Stimulated activated memory B cell treated with anti-CD40 and anti-IgM and Interleukin-4, amounts not matched to agents 10 μg/mL and 1 μg/mL and 100 μg/mL, for 72 hours (primary cell): ENCODE measurements around the gene WFIKKN1.

Source experiments
- ATAC-seq: fragments of 150-1000 bp; cut with Tn5 transposase; 2 replicates; pipeline ENCODE4 v1.10.0; 2021
- H3K27ac Mint-ChIP-seq: one replicate; pipeline ENCODE4 v1.8.0; 2022; ENCODE audit warnings: mild to moderate bottlenecking, mixed read lengths
- H3K27me3 Mint-ChIP-seq: one replicate; pipeline ENCODE4 v1.8.0; 2022; ENCODE audit warnings: mixed read lengths
- H3K36me3 Mint-ChIP-seq: one replicate; pipeline ENCODE4 v1.8.0; 2022; ENCODE audit warnings: mixed read lengths
- H3K4me1 Mint-ChIP-seq: one replicate; pipeline ENCODE4 v1.8.0; 2022; ENCODE audit warnings: mixed read lengths
- H3K4me3 Mint-ChIP-seq: one replicate; pipeline ENCODE4 v1.8.0; 2022; ENCODE audit warnings: mild to moderate bottlenecking, moderate library complexity, mixed read lengths
- H3K9me3 Mint-ChIP-seq: one replicate; pipeline ENCODE4 v1.8.0; 2022; ENCODE audit warnings: mixed read lengths

WFIKKN1 gene

DNA sequence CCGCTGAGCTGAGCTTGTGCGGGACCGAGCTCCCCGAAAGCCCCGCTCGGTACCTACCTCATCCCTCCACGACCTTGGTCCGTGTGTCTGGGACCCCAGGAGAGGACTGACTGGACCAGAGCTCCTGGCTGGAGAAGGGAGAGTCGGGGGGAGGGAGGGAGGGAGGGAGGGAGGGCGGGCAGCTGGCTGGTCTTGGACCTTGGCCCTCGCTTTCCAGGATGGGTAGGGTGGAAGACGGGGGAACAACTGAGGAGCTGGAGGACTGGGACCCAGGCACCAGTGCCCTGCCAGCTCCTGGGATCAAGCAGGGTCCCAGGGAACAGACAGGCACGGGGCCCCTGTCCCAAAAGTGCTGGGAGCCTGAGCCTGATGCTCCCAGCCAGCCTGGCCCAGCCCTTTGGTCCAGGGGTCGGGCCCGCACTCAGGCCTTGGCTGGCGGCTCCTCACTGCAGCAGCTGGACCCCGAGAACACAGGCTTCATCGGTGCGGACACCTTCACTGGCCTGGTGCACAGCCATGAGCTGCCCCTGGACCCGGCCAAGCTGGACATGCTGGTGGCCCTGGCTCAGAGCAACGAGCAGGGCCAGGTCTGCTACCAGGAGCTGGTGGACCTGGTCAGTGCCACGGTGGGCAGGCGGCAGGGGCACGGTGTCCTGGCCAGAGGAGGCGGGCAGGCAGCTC is 45.2 kb downstream of the WFIKKN1 start:
- no peak for ATAC-seq
- peaks cover 13% of the 10 kb centered on the region for H3K27me3 Mint-ChIP-seq
- no peak overlapping the region for H3K4me3 Mint-ChIP-seq
- H3K36me3 Mint-ChIP-seq = peaks cover 26% of the 10 kb centered on the region
- peaks cover 29% of the 10 kb centered on the region for H3K4me1 Mint-ChIP-seq
- no peak overlapping the region for H3K27ac Mint-ChIP-seq
- H3K9me3 Mint-ChIP-seq = no peaks in the 10 kb centered on the region

DNA sequence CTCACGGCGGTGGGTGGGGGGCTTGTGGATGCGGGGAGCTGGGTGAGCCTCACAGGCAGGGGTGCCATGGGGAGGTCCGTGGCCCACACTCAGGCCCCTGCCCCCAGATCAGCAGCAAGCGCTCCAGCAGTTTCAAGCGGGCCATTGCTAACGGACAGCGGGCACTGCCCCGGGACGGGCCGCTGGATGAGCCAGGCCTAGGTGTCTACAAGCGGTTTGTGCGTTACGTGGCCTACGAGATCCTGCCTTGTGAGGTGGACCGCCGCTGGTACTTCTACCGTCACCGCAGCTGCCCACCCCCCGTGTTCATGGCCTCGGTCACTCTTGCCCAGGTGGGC is 45.7 kb downstream of the WFIKKN1 start:
- H3K4me3 Mint-ChIP-seq = no peak overlapping the region

DNA sequence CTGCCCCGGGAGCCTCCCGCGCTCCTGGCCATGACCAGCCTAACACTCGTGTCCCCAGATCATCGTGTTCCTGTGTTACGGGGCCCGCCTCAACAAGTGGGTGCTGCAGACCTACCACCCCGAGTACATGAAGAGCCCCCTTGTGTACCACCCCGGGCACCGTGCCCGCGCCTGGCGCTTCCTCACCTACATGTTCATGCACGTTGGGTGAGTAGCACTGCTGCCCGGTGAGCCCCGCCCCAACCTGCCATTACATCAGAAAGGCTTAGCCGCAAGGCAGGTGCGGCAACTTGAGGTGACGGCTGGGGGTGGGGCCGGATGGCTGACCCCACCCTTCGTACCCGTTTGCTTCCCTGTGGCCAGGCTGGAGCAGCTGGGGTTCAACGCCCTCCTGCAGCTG is 46.1 kb downstream of the WFIKKN1 start:
- no peaks in the 10 kb centered on the region for H3K9me3 Mint-ChIP-seq
- no peak overlapping the region for H3K27ac Mint-ChIP-seq
- peaks cover 38% of the 10 kb centered on the region for H3K4me1 Mint-ChIP-seq
- peaks cover 22% of the 10 kb centered on the region for H3K36me3 Mint-ChIP-seq
- ATAC-seq = no peak
- H3K4me3 Mint-ChIP-seq = no peak overlapping the region
- peaks cover 13% of the 10 kb centered on the region for H3K27me3 Mint-ChIP-seq

More for the DNA sequence above, 45.7 kb downstream of the WFIKKN1 start:
- peaks cover 13% of the 10 kb centered on the region for H3K27me3 Mint-ChIP-seq
- no peak overlapping the region for H3K27ac Mint-ChIP-seq
- ATAC-seq = no peak
- H3K4me1 Mint-ChIP-seq = peaks cover 34% of the 10 kb centered on the region
- no peaks in the 10 kb centered on the region for H3K9me3 Mint-ChIP-seq
- peaks cover 22% of the 10 kb centered on the region for H3K36me3 Mint-ChIP-seq

DNA sequence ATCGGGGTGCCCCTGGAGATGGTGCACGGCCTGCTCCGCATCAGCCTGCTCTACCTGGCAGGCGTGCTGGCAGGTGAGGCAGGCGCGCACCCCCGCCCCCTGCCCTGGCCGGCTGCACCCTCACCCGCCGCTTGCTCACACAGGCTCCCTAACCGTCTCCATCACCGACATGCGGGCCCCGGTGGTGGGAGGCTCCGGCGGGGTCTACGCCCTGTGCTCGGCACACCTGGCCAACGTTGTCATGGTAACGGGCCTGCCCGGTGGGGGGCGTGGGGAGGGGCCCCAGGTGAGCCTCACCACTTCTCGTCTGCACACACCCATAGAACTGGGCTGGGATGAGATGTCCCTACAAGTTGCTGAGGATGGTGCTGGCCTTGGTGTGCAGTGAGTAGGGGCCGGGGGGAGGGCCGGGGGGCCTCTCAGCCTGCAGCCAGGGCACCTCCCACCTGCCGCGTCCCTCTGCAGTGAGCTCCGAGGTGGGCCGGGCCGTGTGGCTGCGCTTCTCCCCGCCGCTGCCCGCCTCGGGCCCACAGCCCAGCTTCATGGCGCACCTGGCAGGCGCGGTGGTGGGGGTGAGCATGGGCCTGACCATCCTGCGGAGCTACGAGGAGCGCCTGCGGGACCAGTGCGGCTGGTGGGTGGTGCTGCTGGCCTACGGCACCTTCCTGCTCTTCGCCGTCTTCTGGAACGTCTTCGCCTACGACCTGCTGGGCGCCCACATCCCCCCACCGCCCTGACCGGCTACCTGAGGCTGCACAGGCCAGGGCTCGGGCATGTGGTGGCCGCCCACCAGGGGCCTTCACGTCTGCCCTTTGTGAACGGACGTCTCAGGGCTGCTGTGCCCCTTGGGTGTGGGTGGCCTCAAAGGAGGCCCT is 46.8 kb downstream of the WFIKKN1 start:
- Mint-ChIP-seq H3K36me3 (peaks cover 27% of the 10 kb centered on the region), H3K9me3 (no peaks in the 10 kb centered on the region), H3K27me3 (peaks cover 13% of the 10 kb centered on the region), H3K27ac (no peak overlapping the region), H3K4me3 (no peak overlapping the region), H3K4me1 (peaks cover 43% of the 10 kb centered on the region)
- ATAC-seq = no peak

DNA sequence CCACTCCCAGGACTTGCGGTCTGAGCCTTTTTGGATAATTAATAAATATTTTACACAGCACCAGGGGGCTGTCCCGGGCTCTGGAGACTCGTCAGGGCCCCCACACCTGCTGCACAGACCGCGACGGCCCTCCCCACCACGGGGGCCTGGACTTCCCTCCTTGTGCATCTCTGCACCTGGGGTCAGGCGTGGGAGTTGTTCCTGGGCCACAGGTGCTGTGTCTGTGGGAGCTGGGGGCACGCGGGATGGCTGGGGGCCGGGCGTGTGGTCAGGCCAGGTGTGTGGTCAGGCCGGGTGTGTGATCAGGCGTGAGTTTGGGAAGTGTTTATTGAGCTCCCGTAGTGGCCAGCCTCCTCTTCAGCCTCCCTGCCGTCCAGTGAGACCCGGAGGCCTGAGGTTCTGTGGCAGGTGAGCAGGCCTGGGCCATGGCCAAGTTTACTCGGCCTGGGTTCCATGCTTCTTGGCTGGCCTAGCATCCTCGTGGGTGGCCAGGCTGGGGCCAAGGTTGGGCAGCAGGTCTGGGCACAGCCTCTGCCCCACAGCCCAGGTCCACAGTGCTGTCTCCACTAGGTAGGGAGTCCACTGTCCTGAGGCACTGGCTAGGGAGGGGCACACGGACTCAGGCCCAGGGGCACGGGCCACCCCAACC is 47.5 kb downstream of the WFIKKN1 start:
- Mint-ChIP-seq H3K36me3 (peaks cover 28% of the 10 kb centered on the region), H3K27me3 (peaks cover 13% of the 10 kb centered on the region), H3K4me1 (peaks cover 51% of the 10 kb centered on the region), H3K9me3 (no peaks in the 10 kb centered on the region), H3K27ac (no peak overlapping the region), H3K4me3 (peak overlapping the region; percentile 11)
- no peak for ATAC-seq

DNA sequence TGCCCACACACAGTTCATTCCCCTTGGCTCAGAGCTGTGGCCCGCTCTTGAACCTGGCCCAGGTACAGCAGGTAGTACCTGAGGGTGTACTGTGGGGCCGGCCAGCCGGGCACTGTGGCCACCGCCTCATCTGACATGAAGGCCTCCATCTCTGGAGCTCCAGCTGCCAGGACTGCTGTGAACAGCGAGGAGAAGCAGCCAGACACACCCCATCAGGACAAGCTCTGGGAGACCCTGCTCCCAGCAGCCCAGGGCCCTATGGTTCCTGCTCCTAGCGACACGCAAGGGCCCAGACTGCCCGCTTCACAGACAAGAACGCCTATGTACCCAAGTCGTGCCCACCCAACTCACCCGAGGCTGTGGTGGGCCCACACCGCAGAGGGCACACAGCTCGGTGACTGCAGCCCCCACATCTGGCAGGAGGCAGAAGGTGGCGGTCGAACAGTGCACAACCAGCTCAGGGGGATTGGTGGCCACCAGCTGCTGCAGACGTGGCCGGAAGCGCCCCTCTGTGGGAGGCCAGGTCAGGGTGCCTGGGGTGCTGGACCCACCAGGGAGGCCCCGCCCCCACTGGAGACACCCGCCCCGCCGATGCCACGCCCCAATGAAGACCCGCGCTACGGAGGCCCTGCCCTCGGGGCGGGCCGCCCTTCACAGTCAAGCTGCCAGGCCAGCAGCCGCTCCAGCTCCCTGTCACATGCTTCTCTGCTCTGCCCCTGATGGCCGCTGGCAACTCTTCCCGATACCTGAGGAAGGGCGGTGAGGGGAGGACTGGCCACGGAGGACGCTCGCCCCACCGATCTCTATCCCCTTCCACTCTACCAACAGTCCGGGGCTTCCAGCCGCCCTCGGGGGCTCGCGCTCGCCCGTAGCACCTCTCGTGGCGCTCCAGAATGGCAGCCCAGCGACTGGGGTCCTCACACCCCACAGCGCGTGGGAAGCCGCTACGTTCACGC is 48.4 kb downstream of the WFIKKN1 start:
- peak overlapping the region; percentile 69 for H3K4me3 Mint-ChIP-seq
- no peak for ATAC-seq

DNA sequence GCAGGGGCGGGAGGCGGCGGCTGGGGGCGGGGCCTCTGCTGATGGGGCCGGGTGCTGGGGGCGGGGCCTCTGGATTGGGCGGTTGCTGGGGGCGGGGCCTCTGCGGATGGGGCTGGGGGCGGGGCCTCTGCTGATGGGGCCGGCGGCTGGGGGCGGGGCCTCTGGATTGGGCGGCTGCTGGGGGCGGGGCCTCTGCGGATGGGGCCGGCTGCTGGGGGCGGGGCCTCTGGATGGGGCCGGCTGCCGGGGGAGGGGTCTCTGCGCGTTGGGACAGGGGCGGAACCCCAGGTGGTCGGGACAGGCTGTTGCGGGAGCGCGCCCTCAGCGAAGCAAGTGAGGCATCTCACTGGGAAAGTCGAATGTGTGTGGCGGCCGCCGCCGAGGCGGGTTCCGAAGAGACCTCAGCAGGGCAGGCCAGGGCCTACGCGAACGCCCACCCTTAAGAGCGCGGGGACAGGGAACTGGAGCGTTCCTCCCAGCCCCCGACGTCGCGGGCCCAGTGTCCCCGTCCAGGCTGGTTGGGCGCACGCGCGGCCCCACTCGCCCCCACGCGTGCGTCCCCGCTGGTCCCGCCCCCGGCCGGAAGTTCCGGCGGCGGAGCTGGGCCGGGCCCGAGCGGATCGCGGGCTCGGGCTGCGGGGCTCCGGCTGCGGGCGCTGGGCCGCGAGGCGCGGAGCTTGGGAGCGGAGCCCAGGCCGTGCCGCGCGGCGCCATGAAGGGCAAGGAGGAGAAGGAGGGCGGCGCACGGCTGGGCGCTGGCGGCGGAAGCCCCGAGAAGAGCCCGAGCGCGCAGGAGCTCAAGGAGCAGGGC is 49.2 kb downstream of the WFIKKN1 start, which contains the start of gene STUB1:
STUB1 (plus strand) TSS at position 597 of the 811 bp plus-strand sequence; CDS start at position 713, 116 bp downstream.
- Mint-ChIP-seq H3K27ac (peak within 1 kb of the TSS; percentile 67), H3K9me3 (no peaks in the 10 kb centered on the region), H3K27me3 (peaks cover 8% of the 10 kb centered on the region), H3K4me1 (peaks cover 58% of the 10 kb centered on the region), H3K4me3 (peak within 1 kb of the TSS; percentile 84), H3K36me3 (peaks cover 19% of the 10 kb centered on the region)
- ATAC-seq = peak; percentile 67

More for the DNA sequence above, 48.4 kb downstream of the WFIKKN1 start:
- Mint-ChIP-seq H3K27ac (peak overlapping the region; percentile 67), H3K4me1 (peaks cover 54% of the 10 kb centered on the region), H3K27me3 (peaks cover 13% of the 10 kb centered on the region), H3K9me3 (no peaks in the 10 kb centered on the region), H3K36me3 (peaks cover 25% of the 10 kb centered on the region)

DNA sequence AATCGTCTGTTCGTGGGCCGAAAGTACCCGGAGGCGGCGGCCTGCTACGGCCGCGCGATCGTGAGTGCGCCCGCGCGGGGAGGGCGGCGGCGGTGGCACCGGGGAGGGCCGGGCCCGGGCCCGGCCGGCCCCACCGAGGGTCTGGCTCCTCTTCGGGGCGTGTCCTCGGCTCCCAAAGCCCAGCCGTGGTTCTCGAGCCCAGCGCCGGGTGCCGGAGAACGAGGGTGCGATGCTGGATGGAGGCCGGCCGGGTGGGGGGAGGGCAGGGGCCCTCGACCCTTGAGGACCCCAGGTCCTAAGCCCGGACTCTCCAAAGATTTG is 49.8 kb downstream of the WFIKKN1 start:
- Mint-ChIP-seq H3K9me3 (no peaks in the 10 kb centered on the region), H3K36me3 (peaks cover 18% of the 10 kb centered on the region), H3K4me1 (peaks cover 56% of the 10 kb centered on the region), H3K4me3 (peak overlapping the region; percentile 84), H3K27me3 (peaks cover 2% of the 10 kb centered on the region), H3K27ac (peak overlapping the region; percentile 67)
- ATAC-seq = no peak

DNA sequence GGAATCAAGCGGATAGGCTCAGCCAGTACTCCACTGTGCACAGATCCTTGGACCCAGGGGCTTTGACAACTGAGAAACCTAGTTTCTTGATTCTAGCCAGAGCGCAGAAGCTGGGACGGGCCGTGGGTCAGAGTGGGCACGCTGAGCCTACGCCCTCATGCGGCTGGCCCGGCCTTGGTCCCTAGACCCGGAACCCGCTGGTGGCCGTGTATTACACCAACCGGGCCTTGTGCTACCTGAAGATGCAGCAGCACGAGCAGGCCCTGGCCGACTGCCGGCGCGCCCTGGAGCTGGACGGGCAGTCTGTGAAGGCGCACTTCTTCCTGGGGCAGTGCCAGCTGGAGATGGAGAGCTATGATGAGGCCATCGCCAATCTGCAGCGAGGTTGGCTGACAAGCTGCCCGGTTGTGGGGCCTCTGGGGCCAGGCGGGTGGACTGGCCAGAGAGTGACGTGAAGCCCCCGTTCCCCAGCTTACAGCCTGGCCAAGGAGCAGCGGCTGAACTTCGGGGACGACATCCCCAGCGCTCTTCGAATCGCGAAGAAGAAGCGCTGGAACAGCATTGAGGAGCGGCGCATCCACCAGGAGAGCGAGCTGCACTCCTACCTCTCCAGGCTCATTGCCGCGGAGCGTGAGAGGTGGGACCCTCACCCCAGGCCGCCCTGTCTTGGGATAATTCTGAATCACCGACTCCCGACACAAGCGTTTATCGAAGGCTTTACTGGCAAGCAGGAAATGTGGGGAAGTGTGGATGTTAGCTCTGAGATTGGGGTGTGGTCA is 50.4 kb downstream of the WFIKKN1 start:
- H3K9me3 Mint-ChIP-seq = no peaks in the 10 kb centered on the region
- peak overlapping the region; percentile 67 for H3K27ac Mint-ChIP-seq
- H3K36me3 Mint-ChIP-seq = peaks cover 21% of the 10 kb centered on the region
- no peak for ATAC-seq
- no peaks in the 10 kb centered on the region for H3K27me3 Mint-ChIP-seq
- H3K4me3 Mint-ChIP-seq = peak overlapping the region; percentile 84
- H3K4me1 Mint-ChIP-seq = peaks cover 56% of the 10 kb centered on the region

DNA sequence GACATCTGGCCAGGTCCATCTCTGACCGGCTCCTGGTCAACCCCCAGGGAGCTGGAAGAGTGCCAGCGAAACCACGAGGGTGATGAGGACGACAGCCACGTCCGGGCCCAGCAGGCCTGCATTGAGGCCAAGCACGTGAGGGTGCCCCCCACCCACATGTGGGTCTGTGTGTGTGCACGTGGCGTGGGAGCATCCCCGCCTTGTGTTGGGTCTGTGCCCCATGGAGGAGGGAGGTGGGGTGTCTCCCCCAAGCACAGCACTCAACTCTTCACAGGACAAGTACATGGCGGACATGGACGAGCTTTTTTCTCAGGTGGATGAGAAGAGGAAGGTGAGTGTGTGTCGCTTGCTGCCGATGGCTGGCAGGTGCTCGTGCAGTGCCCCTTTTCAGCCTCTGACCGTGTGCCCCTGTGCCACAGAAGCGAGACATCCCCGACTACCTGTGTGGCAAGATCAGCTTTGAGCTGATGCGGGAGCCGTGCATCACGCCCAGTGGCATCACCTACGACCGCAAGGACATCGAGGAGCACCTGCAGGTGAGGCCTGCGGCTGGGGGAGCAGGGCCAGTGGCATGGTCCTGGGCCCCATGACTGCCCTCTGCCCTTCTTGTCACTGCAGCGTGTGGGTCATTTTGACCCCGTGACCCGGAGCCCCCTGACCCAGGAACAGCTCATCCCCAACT is 51.1 kb downstream of the WFIKKN1 start:
- Mint-ChIP-seq H3K36me3 (peaks cover 25% of the 10 kb centered on the region), H3K9me3 (no peaks in the 10 kb centered on the region), H3K27ac (no peak overlapping the region), H3K4me3 (peak overlapping the region; percentile 84), H3K4me1 (peaks cover 56% of the 10 kb centered on the region), H3K27me3 (no peaks in the 10 kb centered on the region)
- ATAC-seq = no peak

DNA sequence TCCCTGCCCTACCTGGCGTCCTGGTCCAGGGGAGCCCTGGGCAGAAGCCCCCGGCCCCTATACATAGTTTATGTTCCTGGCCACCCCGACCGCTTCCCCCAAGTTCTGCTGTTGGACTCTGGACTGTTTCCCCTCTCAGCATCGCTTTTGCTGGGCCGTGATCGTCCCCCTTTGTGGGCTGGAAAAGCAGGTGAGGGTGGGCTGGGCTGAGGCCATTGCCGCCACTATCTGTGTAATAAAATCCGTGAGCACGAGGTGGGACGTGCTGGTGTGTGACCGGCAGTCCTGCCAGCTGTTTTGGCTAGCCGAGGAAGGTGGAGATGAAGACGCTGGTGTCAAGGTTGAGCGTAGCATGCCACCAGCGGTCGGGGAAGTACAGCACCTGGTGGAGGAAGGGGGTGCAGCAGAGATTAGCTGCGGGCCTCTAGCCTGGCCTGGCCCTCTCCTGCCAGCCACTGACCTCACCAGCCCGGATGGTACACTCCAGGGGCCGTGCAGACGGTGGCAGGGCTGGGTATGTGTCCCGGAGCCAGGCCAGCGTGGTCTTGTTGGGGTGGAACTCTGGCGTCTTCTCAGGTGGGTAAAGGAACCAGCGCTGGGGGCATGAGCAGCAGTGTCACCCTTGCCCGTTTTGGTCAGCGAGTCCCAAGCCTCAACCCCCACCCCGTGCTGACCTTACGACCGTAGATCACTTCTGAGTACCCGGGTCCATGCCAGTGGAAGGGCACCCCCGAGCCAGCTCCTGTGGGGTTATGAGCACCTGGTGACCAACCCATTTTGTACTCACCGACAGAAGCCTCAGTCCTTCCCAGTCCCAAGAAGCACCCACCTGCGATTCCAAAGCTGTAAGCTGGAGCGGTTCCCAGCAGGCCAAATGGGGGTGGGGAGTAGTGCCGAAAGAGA is 52.0 kb downstream of the WFIKKN1 start:
- Mint-ChIP-seq H3K9me3 (no peaks in the 10 kb centered on the region), H3K4me1 (peaks cover 56% of the 10 kb centered on the region), H3K36me3 (peaks cover 25% of the 10 kb centered on the region), H3K4me3 (peak overlapping the region; percentile 84), H3K27ac (peak overlapping the region; percentile 81), H3K27me3 (no peaks in the 10 kb centered on the region)
- no peak for ATAC-seq

DNA sequence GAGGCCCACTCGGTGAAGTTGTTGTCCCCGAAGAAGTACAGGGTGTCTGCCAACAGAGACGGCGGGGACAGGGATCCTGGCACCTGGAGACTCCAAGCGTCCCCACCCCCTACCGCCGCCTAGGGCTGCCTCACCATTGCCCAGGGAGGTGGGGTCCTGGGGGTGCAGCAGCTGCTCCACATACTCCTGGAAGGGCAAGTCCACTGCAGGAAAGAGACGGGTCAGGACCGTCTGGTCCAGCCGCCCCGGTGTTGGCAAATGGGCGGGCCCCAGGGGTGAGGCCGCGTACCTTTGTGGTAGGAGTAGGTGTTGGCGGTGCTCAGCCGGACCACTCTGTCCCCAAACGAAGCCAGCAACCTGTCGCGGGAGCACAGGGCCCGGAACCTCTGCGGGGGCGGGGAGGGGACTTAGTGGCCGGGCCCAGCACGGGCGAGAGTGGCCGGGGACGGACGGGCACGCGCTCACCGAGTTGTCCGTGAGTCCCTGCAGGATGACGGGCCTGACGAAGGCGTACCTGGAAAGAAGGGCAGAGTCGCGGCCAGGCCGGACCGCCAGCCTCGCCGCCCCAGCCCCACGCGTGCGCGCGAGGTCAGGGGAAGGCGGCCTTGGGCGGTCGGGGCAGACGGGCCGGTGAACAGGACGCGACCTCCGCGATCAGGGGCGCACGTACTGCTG is 52.7 kb downstream of the WFIKKN1 start:
- Mint-ChIP-seq H3K36me3 (peaks cover 25% of the 10 kb centered on the region), H3K4me1 (peaks cover 51% of the 10 kb centered on the region), H3K27ac (peak overlapping the region; percentile 81), H3K27me3 (no peaks in the 10 kb centered on the region), H3K9me3 (no peaks in the 10 kb centered on the region), H3K4me3 (peak overlapping the region; percentile 84)
- no peak for ATAC-seq
